Right atrium auricular region (tissue), 2 donors: ENCODE data around the gene XKR8. TPM values are rescaled to one million over a fixed set of nuclear protein-coding genes. Genes with fewer than 3 reads are reported as not detected.

Experiments used
- DNase-seq: peaks from one replicate; pipeline ENCODE4 v3.0.0-alpha.2; 2019; ENCODE audit warnings: low spot score
- H3K27ac ChIP-seq, 2 donors: fragments of 200-600 bp; sonication (generic); 1 replicate in 1 of 2; 2 replicates in 1 of 2; pipeline ENCODE4 v1.5.1; 2016 to 2019
- H3K27me3 ChIP-seq, 2 donors: fragments of 200-600 bp; sonication (generic); one replicate each; pipeline versions ENCODE4 v1.5.1 to v1.6.0; 2017 to 2019
- H3K36me3 ChIP-seq: fragments of 200-600 bp; sonication (generic); one replicate; pipeline ENCODE4 v1.5.1; 2016
- H3K4me1 ChIP-seq, 2 donors: fragments of 200-600 bp; sonication (generic); one replicate each; pipeline versions ENCODE4 v1.5.1 to v1.6.0; 2017 to 2019
- H3K4me3 ChIP-seq, 2 donors: fragments of 200-600 bp; sonication (generic); 1 replicate in 1 of 2; 2 replicates in 1 of 2; pipeline ENCODE4 v1.5.1; 2017 to 2019; ENCODE audit warnings: mild to moderate bottlenecking in 1 of 2, moderate library complexity in 1 of 2
- H3K9me3 ChIP-seq, 2 donors: fragments of 200-600 bp; sonication (generic); one replicate each; pipeline ENCODE4 v1.5.1; 2019
- total RNA-seq, 2 donors: library from RNA; depleted of rRNA; stranded (reverse); fragments of >200 nt; gene quantifications; one replicate each; pipeline ENCODE4 v1.1.0, GENCODE V29; 2016
- TF ChIP-seq, protein P1 (sequence below), 2 donors: fragments of 200-600 bp; sonication (generic); IDR thresholded peaks; one replicate each; pipeline ENCODE4 v1.5.1; 2019; ENCODE audit warnings: antibody characterized with exemption in 2 of 2

Gene XKR8
- total RNA-seq, 2 donors from 2014 or later: 6.8 to 10.8 TPM

DNA sequence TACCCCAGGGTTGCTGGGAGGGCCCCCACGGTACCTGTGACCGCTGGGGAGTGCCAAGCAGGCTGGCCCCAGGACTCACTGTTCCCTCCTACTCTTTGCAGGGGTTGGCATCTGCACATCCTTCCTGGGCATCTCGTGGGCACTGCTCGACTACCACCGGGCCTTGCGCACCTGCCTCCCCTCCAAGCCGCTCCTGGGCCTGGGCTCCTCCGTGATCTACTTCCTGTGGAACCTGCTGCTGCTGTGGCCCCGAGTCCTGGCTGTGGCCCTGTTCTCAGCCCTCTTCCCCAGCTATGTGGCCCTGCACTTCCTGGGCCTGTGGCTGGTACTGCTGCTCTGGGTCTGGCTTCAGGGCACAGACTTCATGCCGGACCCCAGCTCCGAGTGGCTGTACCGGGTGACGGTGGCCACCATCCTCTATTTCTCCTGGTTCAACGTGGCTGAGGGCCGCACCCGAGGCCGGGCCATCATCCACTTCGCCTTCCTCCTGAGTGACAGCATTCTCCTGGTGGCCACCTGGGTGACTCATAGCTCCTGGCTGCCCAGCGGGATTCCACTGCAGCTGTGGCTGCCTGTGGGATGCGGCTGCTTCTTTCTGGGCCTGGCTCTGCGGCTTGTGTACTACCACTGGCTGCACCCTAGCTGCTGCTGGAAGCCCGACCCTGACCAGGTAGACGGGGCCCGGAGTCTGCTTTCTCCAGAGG is 6.8 kb downstream of the XKR8 start:
- H3K27ac ChIP-seq: no peak overlapping the region
- TF ChIP-seq, protein P1, sequence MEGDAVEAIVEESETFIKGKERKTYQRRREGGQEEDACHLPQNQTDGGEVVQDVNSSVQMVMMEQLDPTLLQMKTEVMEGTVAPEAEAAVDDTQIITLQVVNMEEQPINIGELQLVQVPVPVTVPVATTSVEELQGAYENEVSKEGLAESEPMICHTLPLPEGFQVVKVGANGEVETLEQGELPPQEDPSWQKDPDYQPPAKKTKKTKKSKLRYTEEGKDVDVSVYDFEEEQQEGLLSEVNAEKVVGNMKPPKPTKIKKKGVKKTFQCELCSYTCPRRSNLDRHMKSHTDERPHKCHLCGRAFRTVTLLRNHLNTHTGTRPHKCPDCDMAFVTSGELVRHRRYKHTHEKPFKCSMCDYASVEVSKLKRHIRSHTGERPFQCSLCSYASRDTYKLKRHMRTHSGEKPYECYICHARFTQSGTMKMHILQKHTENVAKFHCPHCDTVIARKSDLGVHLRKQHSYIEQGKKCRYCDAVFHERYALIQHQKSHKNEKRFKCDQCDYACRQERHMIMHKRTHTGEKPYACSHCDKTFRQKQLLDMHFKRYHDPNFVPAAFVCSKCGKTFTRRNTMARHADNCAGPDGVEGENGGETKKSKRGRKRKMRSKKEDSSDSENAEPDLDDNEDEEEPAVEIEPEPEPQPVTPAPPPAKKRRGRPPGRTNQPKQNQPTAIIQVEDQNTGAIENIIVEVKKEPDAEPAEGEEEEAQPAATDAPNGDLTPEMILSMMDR (IDR thresholded peaks at IDR 0.05): no peak
- no peak for DNase-seq
- H3K36me3 ChIP-seq: peaks cover 24% of the 10 kb centered on the region
- no peaks in the 10 kb centered on the region for H3K27me3 ChIP-seq
- H3K4me1 ChIP-seq: peaks cover 0 to 11% of the 10 kb centered on the region in 2 donors
- no peak overlapping the region for H3K4me3 ChIP-seq
- H3K9me3 ChIP-seq: no peaks in the 10 kb centered on the region

DNA sequence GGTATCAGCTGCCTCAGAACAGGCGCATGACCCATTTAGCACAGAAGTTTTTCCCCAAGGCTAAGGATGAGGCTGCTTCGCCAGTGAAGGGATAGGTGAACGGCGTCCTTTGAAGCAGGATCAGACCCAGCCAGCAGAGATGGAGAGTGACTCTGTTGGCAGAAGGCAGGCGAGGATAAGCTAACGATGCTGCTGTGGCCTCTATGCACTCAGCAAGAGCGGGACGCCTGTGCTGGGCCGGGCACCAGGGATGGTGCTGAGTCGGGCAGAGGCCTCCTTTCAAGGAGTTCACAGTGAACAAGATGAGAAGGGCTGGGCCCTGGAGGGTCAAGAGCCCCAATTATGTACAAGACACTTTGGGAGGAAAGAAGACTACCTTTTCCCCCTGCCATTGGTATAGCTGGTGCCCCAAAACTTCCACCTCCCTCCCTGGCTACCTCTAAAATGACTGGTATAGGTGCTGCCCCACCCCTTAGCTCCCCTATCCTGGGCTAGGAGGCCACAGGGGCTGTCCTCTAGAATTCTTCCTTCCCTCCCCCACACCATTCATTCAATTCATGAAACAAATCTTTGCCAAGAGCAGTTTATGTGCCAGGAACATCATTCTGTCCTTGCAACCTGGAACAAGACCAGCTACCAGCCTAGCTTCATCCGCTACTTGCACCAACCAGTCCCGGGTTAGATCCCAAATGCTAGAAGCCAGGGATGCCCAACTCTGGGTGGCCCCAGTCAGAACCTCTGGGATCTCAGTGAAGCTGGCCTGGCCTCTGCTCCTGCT is 7.5 kb downstream of the XKR8 start:
- H3K27ac ChIP-seq: no peak overlapping the region
- TF ChIP-seq, protein P1 (IDR thresholded peaks at IDR 0.05): no peak
- H3K4me3 ChIP-seq: no peak overlapping the region
- peaks cover 24% of the 10 kb centered on the region for H3K36me3 ChIP-seq
- no peaks in the 10 kb centered on the region for H3K9me3 ChIP-seq
- no peak for DNase-seq
- H3K4me1 ChIP-seq: peaks cover 0 to 14% of the 10 kb centered on the region in 2 donors
- H3K27me3 ChIP-seq: no peaks in the 10 kb centered on the region

DNA sequence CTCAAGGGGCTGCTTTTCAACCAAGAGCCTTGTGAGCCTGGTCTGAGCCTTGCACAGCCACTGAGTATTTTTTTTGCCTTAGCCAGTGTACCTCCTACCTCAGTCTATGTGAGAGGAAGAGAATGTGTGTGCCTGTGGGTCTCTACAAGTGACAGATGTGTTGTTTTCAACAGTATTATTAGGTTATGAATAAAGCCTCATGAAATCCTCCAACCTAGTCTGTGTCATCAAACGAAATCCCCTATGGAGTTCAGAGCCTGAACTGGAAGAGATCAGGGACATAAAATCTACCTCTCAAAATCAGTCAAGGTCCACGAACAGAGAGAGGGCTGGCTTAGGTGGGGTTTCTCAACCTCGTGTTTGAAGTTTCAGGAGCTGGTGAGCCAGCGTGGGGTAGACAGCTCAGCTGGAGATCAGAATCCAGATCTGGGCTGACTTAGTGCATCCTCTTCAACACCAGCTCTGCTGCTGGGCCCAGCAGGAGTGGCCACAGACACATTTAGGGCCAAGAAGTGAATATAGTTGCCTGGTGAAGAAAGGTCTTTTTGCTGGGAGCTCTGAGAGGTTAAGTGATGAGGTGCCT is 8.2 kb downstream of the XKR8 start:
- no peaks in the 10 kb centered on the region for H3K27me3 ChIP-seq
- no peaks in the 10 kb centered on the region for H3K9me3 ChIP-seq
- H3K27ac ChIP-seq: peak overlapping the region in 1 of 2 donors; percentile 48
- H3K4me1 ChIP-seq: peaks cover 0 to 14% of the 10 kb centered on the region in 2 donors
- peaks cover 24% of the 10 kb centered on the region for H3K36me3 ChIP-seq
- DNase-seq: no peak
- no peak overlapping the region for H3K4me3 ChIP-seq
- TF ChIP-seq, protein P1 (IDR thresholded peaks at IDR 0.05): no peak

DNA sequence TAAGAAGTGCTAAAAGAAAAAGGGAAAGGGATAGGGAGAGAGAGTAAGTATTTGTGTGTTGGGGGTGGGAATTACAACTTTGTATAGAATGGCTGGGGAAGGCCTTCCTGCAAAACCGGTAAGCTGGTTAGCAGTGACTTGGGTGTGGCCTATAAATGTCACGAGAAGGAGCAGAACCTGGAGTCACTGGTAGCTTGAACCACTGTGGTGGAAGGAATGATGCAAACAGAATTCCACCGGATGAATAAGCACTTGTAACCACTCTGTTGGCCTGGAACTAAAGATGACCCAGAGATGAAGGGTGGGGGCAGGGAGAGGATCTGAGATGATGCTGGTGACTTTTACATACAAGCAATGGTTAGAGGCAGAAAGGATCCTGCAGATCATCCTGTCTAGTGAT is 8.9 kb downstream of the XKR8 start:
- H3K27ac ChIP-seq: peak overlapping the region in 1 of 2 donors; percentile 48
- peaks cover 23% of the 10 kb centered on the region for H3K36me3 ChIP-seq
- H3K4me3 ChIP-seq: no peak overlapping the region
- TF ChIP-seq, protein P1 (IDR thresholded peaks at IDR 0.05): no peak
- no peaks in the 10 kb centered on the region for H3K27me3 ChIP-seq
- no peaks in the 10 kb centered on the region for H3K9me3 ChIP-seq
- peaks cover 0 to 14% of the 10 kb centered on the region in 2 donors for H3K4me1 ChIP-seq
- DNase-seq: peak; percentile 58

DNA sequence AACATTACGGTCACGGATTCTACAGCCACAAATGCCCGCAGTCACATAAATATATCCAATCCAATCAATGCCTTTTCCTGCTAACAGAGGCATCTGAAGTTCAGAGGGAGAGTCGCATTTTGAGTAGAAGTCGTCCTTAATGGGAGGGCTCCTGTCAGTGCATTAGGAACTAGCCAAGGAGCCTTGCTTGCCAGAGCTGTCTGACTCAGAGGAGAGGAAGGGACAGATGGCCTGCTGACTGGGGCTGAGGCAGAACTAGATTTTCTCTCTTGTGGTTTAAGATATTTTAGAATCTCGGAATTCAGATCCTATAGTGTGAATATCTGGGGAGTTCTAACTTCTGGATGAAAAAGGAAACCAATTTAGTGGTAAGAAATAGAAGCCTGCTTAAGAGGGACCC is 10.6 kb downstream of the XKR8 start:
- H3K27me3 ChIP-seq: no peaks in the 10 kb centered on the region

More for the DNA sequence above, 10.6 kb downstream of the XKR8 start:
- H3K9me3 ChIP-seq: no peaks in the 10 kb centered on the region
- peak; percentile 69 for DNase-seq
- no peak overlapping the region for H3K4me3 ChIP-seq
- H3K36me3 ChIP-seq: peaks cover 16% of the 10 kb centered on the region
- peak overlapping the region in 1 of 2 donors; percentile 46 for H3K27ac ChIP-seq
- peaks cover 0 to 14% of the 10 kb centered on the region in 2 donors for H3K4me1 ChIP-seq
- TF ChIP-seq, protein P1 (IDR thresholded peaks at IDR 0.05): no peak
